RWPE1 (cell line): ENCODE results near the gene SIMC1.

Source experiments
- CTCF ChIA-PET: fragments of 350-600 bp; sonication (Branson Sonifier 250); formaldehyde crosslinking; extraction: SDS; loops from one replicate; lab custom pipeline; 2021; lab: Yijun Ruan, JAX
- POLR2A ChIA-PET: fragments of 400-600 bp; formaldehyde crosslinking; extraction: SDS; loops from one replicate; lab custom pipeline; 2020; ENCODE audit warnings: antibody characterized with exemption; ENCODE audit not compliant: low non-redundant PET; lab: Yijun Ruan, JAX
- DNase-seq: peaks from one replicate; pipeline ENCODE4 v3.0.0; 2012; ENCODE audit warnings: low spot score
- H3K27ac ChIP-seq: fragments of 450-650 bp; 2 replicates; pipeline ENCODE4 v1.5.1; 2017
- CTCF ChIP-seq: fragments of 450-650 bp; conservative IDR thresholded peaks from 2 replicates; pipeline ENCODE4 v1.5.1; 2017; ENCODE audit warnings: low read depth, mild to moderate bottlenecking

Gene SIMC1

GRCh38 chr5:176384991-176385390, 146.8 kb downstream of the SIMC1 start:
- H3K27ac ChIP-seq = peak overlapping the region; percentile 11
- ChIA-PET POLR2A (no interaction called here), CTCF (no interaction called here)
- no peak for TF ChIP-seq CTCF
- DNase-seq = no peak

GRCh38 chr5:176386491-176386890, 148.3 kb downstream of the SIMC1 start:
- CTCF ChIA-PET = no interaction called here

GRCh38 chr5:176387384-176387925, 149.2 kb downstream of the SIMC1 start:
- CTCF ChIA-PET = interaction anchor here (0.5 kb wide), 1 partner anchor 599 kb away, joined by 4 read pairs; no protein-coding TSS in a partner anchor

More at GRCh38 chr5:176386491-176386890, 148.3 kb downstream of the SIMC1 start:
- no peak overlapping the region for H3K27ac ChIP-seq
- no peak for TF ChIP-seq CTCF
- POLR2A ChIA-PET = interaction anchor here (0.6 kb wide), 1 partner anchor 151 kb away, joined by 4 read pairs; the partner anchor contains the start of gene RNF44
- no peak for DNase-seq

GRCh38 chr5:176388003-176388443, 149.8 kb downstream of the SIMC1 start:
- ChIA-PET POLR2A (interaction anchor here (1.8 kb wide), 1 partner anchor 18 kb away, joined by 4 read pairs; no protein-coding TSS in a partner anchor), CTCF (interaction anchor here (0.6 to 0.7 kb wide), 3 partner anchors 22 to 923 kb away, joined by 3 read pairs; no protein-coding TSS in a partner anchor)
- DNase-seq = peak; percentile 50
- peak overlapping the region; percentile 99 for H3K27ac ChIP-seq
- TF ChIP-seq CTCF = no peak

More at GRCh38 chr5:176387384-176387925, 149.2 kb downstream of the SIMC1 start:
- no peak for DNase-seq
- no peak for TF ChIP-seq CTCF
- POLR2A ChIA-PET = no interaction called here
- peak overlapping the region; percentile 99; the same call in 1 of the 2 replicates for H3K27ac ChIP-seq

GRCh38 chr5:176388444-176389134, 150.4 kb downstream of the SIMC1 start, which contains the start of the genes HIGD2A and NOP16:
TSS of gene HIGD2A (plus strand) at chr5:176388751. CDS start at chr5:176388820, 69 bp downstream.
TSS of gene NOP16 (minus strand) at chr5:176388598. CDS start at chr5:176388539, 59 bp downstream.
- CTCF ChIA-PET = interaction anchor here (0.6 to 1.1 kb wide), 5 partner anchors 22 to 924 kb away, joined by 3 read pairs; partner anchors contain the start of gene CLTB
- H3K27ac ChIP-seq = peak within 1 kb of the TSS; percentile 99
- POLR2A ChIA-PET = interaction anchor here (1.8 kb wide), 1 partner anchor 18 kb away, joined by 4 read pairs; no protein-coding TSS in a partner anchor
- TF ChIP-seq CTCF = no peak
- DNase-seq = peak; percentile 99
